MCF 10A (cell line): ENCODE measurements around the gene ING5. TPM values are rescaled to one million over a fixed set of nuclear protein-coding genes. Genes with fewer than 3 reads are reported as not detected.

Experiments
- BruUV-seq: library from RNA; stranded (reverse); fragments of 400-500 nt; replicated peaks from 2 replicates; lab custom pipeline; 2021; lab: Mats Ljungman, UMichigan
- CTCF ChIA-PET: fragments of 300-600 bp; sonication (Branson Sonifier 250); formaldehyde crosslinking; extraction: SDS; loops from one replicate; lab custom pipeline; 2021; ENCODE audit warnings: antibody characterized with exemption, inconsistent platforms; lab: Yijun Ruan, JAX
- POLR2A ChIA-PET: fragments of 300-600, 350-650 bp; sonication (Branson Sonifier 250); formaldehyde crosslinking; extraction: SDS; loops from one replicate; lab custom pipeline; 2020; ENCODE audit warnings: antibody characterized with exemption, inconsistent platforms; lab: Yijun Ruan, JAX
- DNase-seq: peaks from one replicate; pipeline ENCODE4 v3.0.0-alpha.2; 2018; ENCODE audit not compliant: unreplicated experiment
- H3K27ac Mint-ChIP-seq: one replicate; pipeline ENCODE4 v1.8.0; 2022; ENCODE audit warnings: mild to moderate bottlenecking, low read depth, mixed read lengths; ENCODE audit not compliant: unreplicated experiment
- H3K27me3 Mint-ChIP-seq: one replicate; pipeline ENCODE4 v1.8.0; 2022; ENCODE audit warnings: mixed read lengths; ENCODE audit not compliant: insufficient read depth, unreplicated experiment
- H3K36me3 Mint-ChIP-seq: one replicate; pipeline ENCODE4 v1.8.0; 2022; ENCODE audit warnings: mild to moderate bottlenecking, moderate library complexity, mixed read lengths; ENCODE audit not compliant: insufficient read depth, unreplicated experiment
- H3K4me1 Mint-ChIP-seq: one replicate; pipeline ENCODE4 v1.8.0; 2022; ENCODE audit warnings: mixed read lengths; ENCODE audit not compliant: insufficient read depth, unreplicated experiment
- H3K4me3 Mint-ChIP-seq: one replicate; pipeline ENCODE4 v1.8.0; 2022; ENCODE audit warnings: mild to moderate bottlenecking, moderate library complexity, mixed read lengths; ENCODE audit not compliant: unreplicated experiment
- H3K9me3 Mint-ChIP-seq: one replicate; pipeline ENCODE4 v1.8.0; 2022; ENCODE audit warnings: mixed read lengths; ENCODE audit not compliant: unreplicated experiment
- CTCF ChIP-seq: fragments of 200-600 bp; IDR thresholded peaks from one replicate; pipeline ENCODE4 v1.8.0; 2022; ENCODE audit warnings: antibody characterized with exemption, mild to moderate bottlenecking; ENCODE audit not compliant: unreplicated experiment
- intact Hi-C: fragments of 100-400 bp; cut with micrococcal nuclease; formaldehyde crosslinking; loops from 2 replicates; pipeline ENCODE4 v1.14.1; 2022
- total RNA-seq: library from RNA; stranded (reverse); gene quantifications from 2 replicates; pipeline ENCODE4 v1.2.3, GENCODE V29; 2022

The ING5 gene
- total RNA-seq, 1 experiment from 2014 or later = 35.5 TPM

DNA sequence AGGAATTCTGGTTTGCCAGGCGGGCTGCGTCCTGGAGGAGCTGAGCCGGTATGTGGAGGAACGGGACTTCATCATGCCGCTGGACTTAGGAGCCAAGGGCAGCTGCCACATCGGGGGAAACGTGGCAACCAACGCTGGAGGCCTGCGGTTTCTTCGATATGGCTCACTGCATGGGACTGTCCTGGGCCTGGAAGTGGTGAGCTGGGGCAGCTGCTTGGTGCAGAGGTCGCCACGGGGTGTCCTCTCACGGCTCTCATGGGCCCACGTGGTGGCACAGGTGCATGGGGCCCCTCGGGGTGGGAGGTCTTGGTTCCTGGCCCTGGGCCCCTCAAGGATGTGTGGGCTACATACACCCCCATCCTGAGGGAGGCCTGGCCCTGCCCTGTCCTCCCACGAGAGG lies 41.8 kb downstream of the ING5 start:
- H3K27ac Mint-ChIP-seq = no peak overlapping the region
- ChIA-PET CTCF (no interaction called here), POLR2A (interaction anchor here (0.6 kb wide), 1 partner anchor 113 kb away, joined by 3 read pairs; no protein-coding TSS in a partner anchor)
- BruUV-seq = no TSS peak
- intact Hi-C loops = no loop called here
- no peaks in the 10 kb centered on the region for H3K27me3 Mint-ChIP-seq
- no peak for DNase-seq
- no peak overlapping the region for H3K4me3 Mint-ChIP-seq
- TF ChIP-seq CTCF = no peak
- peaks cover 34% of the 10 kb centered on the region for H3K36me3 Mint-ChIP-seq
- H3K9me3 Mint-ChIP-seq = peaks cover 8% of the 10 kb centered on the region
- H3K4me1 Mint-ChIP-seq = peaks cover 5% of the 10 kb centered on the region

- no peak for DNase-seq
- intact Hi-C loops = no loop called here
- peaks cover 5% of the 10 kb centered on the region for H3K4me1 Mint-ChIP-seq
- no peak for TF ChIP-seq CTCF
- H3K27me3 Mint-ChIP-seq = no peaks in the 10 kb centered on the region
- BruUV-seq = no TSS peak
- POLR2A ChIA-PET = interaction anchor here (0.6 kb wide), 1 partner anchor 112 kb away, joined by 3 read pairs; no protein-coding TSS in a partner anchor
- no peak overlapping the region for H3K27ac Mint-ChIP-seq
- peaks cover 8% of the 10 kb centered on the region for H3K9me3 Mint-ChIP-seq
- CTCF ChIA-PET = interaction anchor here (0.7 kb wide), 1 partner anchor 19 kb away, joined by 3 read pairs; no protein-coding TSS in a partner anchor
- H3K4me3 Mint-ChIP-seq = no peak overlapping the region
- H3K36me3 Mint-ChIP-seq = peaks cover 33% of the 10 kb centered on the region
These were observed 42.4 kb downstream of the ING5 start for GRCh38 chr2:241744028-241744754.

- H3K27ac Mint-ChIP-seq = no peak overlapping the region
- no peaks in the 10 kb centered on the region for H3K27me3 Mint-ChIP-seq
- peaks cover 41% of the 10 kb centered on the region for H3K36me3 Mint-ChIP-seq
- POLR2A ChIA-PET = no interaction called here
- DNase-seq = no peak
- peaks cover 5% of the 10 kb centered on the region for H3K4me1 Mint-ChIP-seq
- TF ChIP-seq CTCF = no peak
- H3K9me3 Mint-ChIP-seq = peaks cover 8% of the 10 kb centered on the region
- BruUV-seq = no TSS peak
- no peak overlapping the region for H3K4me3 Mint-ChIP-seq
- CTCF ChIA-PET = interaction anchor here (0.7 kb wide), 1 partner anchor 48 kb away, joined by 3 read pairs; no protein-coding TSS in a partner anchor
- intact Hi-C loops = no loop called here
These were observed 43.4 kb downstream of the ING5 start for GRCh38 chr2:241745276-241745675.

DNA sequence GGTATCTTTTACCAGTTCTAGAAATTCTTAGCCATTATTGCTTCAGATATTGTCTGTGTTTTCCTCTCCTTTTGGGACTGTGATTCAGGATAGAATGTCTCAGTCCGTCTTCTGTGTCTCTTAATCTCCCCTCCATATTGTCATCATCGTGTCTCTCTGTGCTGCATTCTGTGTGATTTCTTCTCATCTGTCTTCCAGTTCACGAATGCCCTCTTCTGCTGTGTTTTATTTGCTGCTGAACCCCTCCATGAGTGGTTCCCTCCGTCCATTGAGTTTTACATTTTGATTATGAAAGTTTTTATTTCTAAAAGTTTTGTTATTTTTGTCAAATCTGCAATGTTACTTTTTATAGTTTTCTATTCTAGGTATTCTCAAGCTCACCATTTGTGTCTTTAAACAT lies 44.2 kb downstream of the ING5 start:
- Mint-ChIP-seq H3K4me1 (peaks cover 3% of the 10 kb centered on the region), H3K36me3 (peaks cover 45% of the 10 kb centered on the region), H3K27ac (no peak overlapping the region), H3K9me3 (peaks cover 8% of the 10 kb centered on the region), H3K4me3 (no peak overlapping the region), H3K27me3 (no peaks in the 10 kb centered on the region)
- no TSS peak for BruUV-seq
- intact Hi-C loops = no loop called here
- POLR2A ChIA-PET = interaction anchor here (0.6 kb wide), 1 partner anchor 1001 kb away, joined by 4 read pairs; no protein-coding TSS in a partner anchor
- TF ChIP-seq CTCF = no peak
- CTCF ChIA-PET = no interaction called here
- no peak for DNase-seq
